ENCODE results near the gene MYDGF. TPM values are rescaled to one million over a fixed set of nuclear protein-coding genes. Genes with fewer than 3 reads are reported as not detected.

MYDGF gene
- polyA plus RNA-seq, 1 donor from 2014 or later: 73.2 TPM

GRCh38 chr19:4647676-4648644 lies 22.2 kb downstream of the MYDGF start:
- Histone ChIP-seq H3K9ac (ENCODE audit: low read length) (no peak overlapping the region), H3K27me3 (ENCODE audit: insufficient read depth, low read depth, low read length) (no peaks in the 10 kb centered on the region), H2AFZ (ENCODE audit: low read depth, low read length) (no peak overlapping the region), H3K4me2 (ENCODE audit: low read length) (no peak overlapping the region), H4K20me1 (ENCODE audit: insufficient read depth) (no peaks in the 10 kb centered on the region), H3K9me3 (ENCODE audit: low read length) (no peaks in the 10 kb centered on the region), H3K27ac (ENCODE audit: low read length) (no peak overlapping the region), H3K36me3 (ENCODE audit: insufficient read depth, low read length) (no peaks in the 10 kb centered on the region), H3K79me2 (replicated peaks; ENCODE audit: insufficient read depth, low read length) (no peaks in the 10 kb centered on the region), H3F3A (ENCODE audit: insufficient read depth, low read length, poor library complexity, severe bottlenecking) (no peaks in the 10 kb centered on the region), H3K4me3 (ENCODE audit: low read length) (no peak overlapping the region), H3K9me2 (ENCODE audit: insufficient read depth, low read length) (no peaks in the 10 kb centered on the region)
- no peak for TF ChIP-seq CTCF (IDR thresholded peaks at IDR 0.05; ENCODE audit: poor library complexity, severe bottlenecking)
- TF ChIP-seq POLR2AphosphoS5 (IDR thresholded peaks at IDR 0.05): no peak
- TF ChIP-seq RAD21 (conservative IDR thresholded peaks at IDR 0.05): no peak
- TF ChIP-seq REST (IDR thresholded peaks at IDR 0.05; ENCODE audit: borderline replicate concordance): no peak
- no peak for TF ChIP-seq EP300 (conservative IDR thresholded peaks at IDR 0.05; ENCODE audit: poor library complexity, severe bottlenecking)
- no peak for TF ChIP-seq TAF1 (IDR thresholded peaks at IDR 0.05; ENCODE audit: low read depth)
- TF ChIP-seq MXI1 (conservative IDR thresholded peaks at IDR 0.05; ENCODE audit: poor library complexity, severe bottlenecking): no peak
- no peak for TF ChIP-seq SMC3 (conservative IDR thresholded peaks at IDR 0.05; ENCODE audit: poor library complexity)
- no peak for TF ChIP-seq EZH2 (IDR thresholded peaks at IDR 0.05; ENCODE audit: borderline replicate concordance, insufficient read depth, low read length, poor library complexity, severe bottlenecking)

- Histone ChIP-seq H3K4me3 (ENCODE audit: low read length) (no peak overlapping the region), H2AFZ (ENCODE audit: low read depth, low read length) (no peak overlapping the region), H3K9ac (ENCODE audit: low read length) (no peak overlapping the region), H3K9me2 (ENCODE audit: insufficient read depth, low read length) (no peaks in the 10 kb centered on the region), H3K79me2 (replicated peaks; ENCODE audit: insufficient read depth, low read length) (no peaks in the 10 kb centered on the region), H3F3A (ENCODE audit: insufficient read depth, low read length, poor library complexity, severe bottlenecking) (no peaks in the 10 kb centered on the region), H4K20me1 (ENCODE audit: insufficient read depth) (no peaks in the 10 kb centered on the region), H3K4me2 (ENCODE audit: low read length) (no peak overlapping the region), H3K27me3 (ENCODE audit: insufficient read depth, low read depth, low read length) (no peaks in the 10 kb centered on the region), H3K36me3 (ENCODE audit: insufficient read depth, low read length) (no peaks in the 10 kb centered on the region), H3K9me3 (ENCODE audit: low read length) (no peaks in the 10 kb centered on the region), H3K27ac (ENCODE audit: low read length) (no peak overlapping the region)
- no peak for TF ChIP-seq SMC3 (conservative IDR thresholded peaks at IDR 0.05; ENCODE audit: poor library complexity)
- no peak for TF ChIP-seq EP300 (conservative IDR thresholded peaks at IDR 0.05; ENCODE audit: poor library complexity, severe bottlenecking)
- TF ChIP-seq CTCF (IDR thresholded peaks at IDR 0.05; ENCODE audit: poor library complexity, severe bottlenecking): no peak
- TF ChIP-seq MXI1 (conservative IDR thresholded peaks at IDR 0.05; ENCODE audit: poor library complexity, severe bottlenecking): no peak
- no peak for TF ChIP-seq RAD21 (conservative IDR thresholded peaks at IDR 0.05)
- TF ChIP-seq EZH2 (IDR thresholded peaks at IDR 0.05; ENCODE audit: borderline replicate concordance, insufficient read depth, low read length, poor library complexity, severe bottlenecking): no peak
- TF ChIP-seq REST (IDR thresholded peaks at IDR 0.05; ENCODE audit: borderline replicate concordance): no peak
- no peak for TF ChIP-seq TAF1 (IDR thresholded peaks at IDR 0.05; ENCODE audit: low read depth)
- TF ChIP-seq POLR2AphosphoS5 (IDR thresholded peaks at IDR 0.05): no peak
These were observed 24.4 kb downstream of the MYDGF start for GRCh38 chr19:4645718-4646117.
